Measurements from ENCODE around the gene FGD2. TPM values are rescaled to one million over a fixed set of nuclear protein-coding genes. Genes with fewer than 3 reads are reported as not detected.

FGD2 gene
- total RNA-seq, 2 donors from 2014 or later: not detected

DNA sequence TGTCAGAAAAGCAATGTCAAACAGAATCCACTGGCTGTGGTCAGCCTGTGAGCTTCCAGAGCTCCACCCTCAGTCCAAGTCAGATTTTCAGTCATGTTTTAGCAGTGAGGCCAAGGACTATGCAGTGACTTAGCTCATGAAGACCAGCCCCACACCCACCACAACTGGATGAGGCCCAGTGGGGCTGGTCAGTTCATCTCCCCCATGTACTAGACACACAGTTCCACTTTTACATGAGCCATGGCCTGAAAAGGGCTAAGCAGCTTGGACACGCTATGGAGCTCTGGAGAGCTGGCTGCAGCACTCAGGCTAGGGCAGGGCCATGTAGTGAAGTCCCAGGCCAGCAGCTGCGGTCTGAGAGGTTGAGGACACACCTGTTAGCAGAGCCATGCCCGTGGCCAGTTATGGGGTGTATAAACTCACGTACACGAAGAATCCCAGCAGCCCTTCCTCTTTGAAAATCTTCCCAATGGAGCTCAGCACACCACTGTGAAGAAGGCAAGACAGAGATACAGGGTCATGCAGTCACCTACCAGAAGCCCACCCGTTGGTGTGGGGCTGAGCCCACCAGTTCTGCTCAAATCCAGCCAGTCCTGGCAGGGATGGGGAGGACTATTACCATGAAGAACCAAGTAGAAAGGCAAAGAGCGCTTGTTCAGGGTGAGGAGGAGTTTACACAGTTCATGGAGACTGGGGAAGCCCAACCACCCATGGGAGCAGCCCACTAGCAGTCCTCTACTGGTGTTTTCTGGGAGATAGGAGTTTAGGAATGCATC, 30.0 kb upstream of the FGD2 start:
- H3K4me3 ChIP-seq (ENCODE audit: low read length): no peak overlapping the region
- H3K27me3 ChIP-seq (ENCODE audit: control insufficient read depth, insufficient read depth, low read length, poor library complexity, severe bottlenecking): no peaks in the 10 kb centered on the region
- H3K4me3 Mint-ChIP-seq: no peak overlapping the region
- peaks cover 99% of the 10 kb centered on the region for H3K36me3 ChIP-seq (ENCODE audit: control insufficient read depth, insufficient read depth, low read length)
- no peak overlapping the region for H3K9ac ChIP-seq (ENCODE audit: extremely low read depth, low read length, poor library complexity, severe bottlenecking)
- no peak for DNase-seq
- no peaks in the 10 kb centered on the region for H3K4me1 Mint-ChIP-seq
- no peaks in the 10 kb centered on the region for H3K27me3 Mint-ChIP-seq (ENCODE audit: insufficient read depth)
- no peaks in the 10 kb centered on the region for H3K9me3 ChIP-seq (ENCODE audit: control insufficient read depth, low read length)
- H3K27ac Mint-ChIP-seq: no peak overlapping the region
- H3K36me3 Mint-ChIP-seq (ENCODE audit: low read depth): peaks cover 82% of the 10 kb centered on the region
- WGBS, 2 experiments (ENCODE audit: insufficient coverage in 1 of 2, insufficient read length in 1 of 2): 96 to 100% methylated on average over 6 to 7 of the region's 7 CpGs
- H3K27ac ChIP-seq (ENCODE audit: low read depth, low read length): no peak overlapping the region
- TF ChIP-seq, protein P1, sequence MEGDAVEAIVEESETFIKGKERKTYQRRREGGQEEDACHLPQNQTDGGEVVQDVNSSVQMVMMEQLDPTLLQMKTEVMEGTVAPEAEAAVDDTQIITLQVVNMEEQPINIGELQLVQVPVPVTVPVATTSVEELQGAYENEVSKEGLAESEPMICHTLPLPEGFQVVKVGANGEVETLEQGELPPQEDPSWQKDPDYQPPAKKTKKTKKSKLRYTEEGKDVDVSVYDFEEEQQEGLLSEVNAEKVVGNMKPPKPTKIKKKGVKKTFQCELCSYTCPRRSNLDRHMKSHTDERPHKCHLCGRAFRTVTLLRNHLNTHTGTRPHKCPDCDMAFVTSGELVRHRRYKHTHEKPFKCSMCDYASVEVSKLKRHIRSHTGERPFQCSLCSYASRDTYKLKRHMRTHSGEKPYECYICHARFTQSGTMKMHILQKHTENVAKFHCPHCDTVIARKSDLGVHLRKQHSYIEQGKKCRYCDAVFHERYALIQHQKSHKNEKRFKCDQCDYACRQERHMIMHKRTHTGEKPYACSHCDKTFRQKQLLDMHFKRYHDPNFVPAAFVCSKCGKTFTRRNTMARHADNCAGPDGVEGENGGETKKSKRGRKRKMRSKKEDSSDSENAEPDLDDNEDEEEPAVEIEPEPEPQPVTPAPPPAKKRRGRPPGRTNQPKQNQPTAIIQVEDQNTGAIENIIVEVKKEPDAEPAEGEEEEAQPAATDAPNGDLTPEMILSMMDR (conservative IDR thresholded peaks at IDR 0.05): no peak
- H3K4me1 ChIP-seq (ENCODE audit: control insufficient read depth, insufficient read depth, low read length): no peaks in the 10 kb centered on the region
- no peaks in the 10 kb centered on the region for H3K9me3 Mint-ChIP-seq

GRCh38 chr6:36976007-36976264, 29.5 kb upstream of the FGD2 start:
- H3K4me1 Mint-ChIP-seq: no peaks in the 10 kb centered on the region
- 94% methylated on average over 4 of the region's 4 CpGs; no CpG with 5 or more reads in 1 of the 2 experiments for WGBS, 2 experiments (ENCODE audit: insufficient coverage in 1 of 2, insufficient read length in 1 of 2)
- Histone ChIP-seq H3K4me3 (ENCODE audit: low read length) (no peak overlapping the region), H3K27ac (ENCODE audit: low read depth, low read length) (no peak overlapping the region), H3K9me3 (ENCODE audit: control insufficient read depth, low read length) (no peaks in the 10 kb centered on the region), H3K36me3 (ENCODE audit: control insufficient read depth, insufficient read depth, low read length) (peaks cover 99% of the 10 kb centered on the region), H3K9ac (ENCODE audit: extremely low read depth, low read length, poor library complexity, severe bottlenecking) (no peak overlapping the region), H3K27me3 (ENCODE audit: control insufficient read depth, insufficient read depth, low read length, poor library complexity, severe bottlenecking) (no peaks in the 10 kb centered on the region), H3K4me1 (ENCODE audit: control insufficient read depth, insufficient read depth, low read length) (peaks cover under 1% of the 10 kb centered on the region)
- H3K4me3 Mint-ChIP-seq: no peak overlapping the region
- no peaks in the 10 kb centered on the region for H3K27me3 Mint-ChIP-seq (ENCODE audit: insufficient read depth)
- TF ChIP-seq, protein P1 (conservative IDR thresholded peaks at IDR 0.05): no peak
- no peaks in the 10 kb centered on the region for H3K9me3 Mint-ChIP-seq
- no peak for DNase-seq
- H3K27ac Mint-ChIP-seq: no peak overlapping the region
- H3K36me3 Mint-ChIP-seq (ENCODE audit: low read depth): peaks cover 79% of the 10 kb centered on the region

DNA sequence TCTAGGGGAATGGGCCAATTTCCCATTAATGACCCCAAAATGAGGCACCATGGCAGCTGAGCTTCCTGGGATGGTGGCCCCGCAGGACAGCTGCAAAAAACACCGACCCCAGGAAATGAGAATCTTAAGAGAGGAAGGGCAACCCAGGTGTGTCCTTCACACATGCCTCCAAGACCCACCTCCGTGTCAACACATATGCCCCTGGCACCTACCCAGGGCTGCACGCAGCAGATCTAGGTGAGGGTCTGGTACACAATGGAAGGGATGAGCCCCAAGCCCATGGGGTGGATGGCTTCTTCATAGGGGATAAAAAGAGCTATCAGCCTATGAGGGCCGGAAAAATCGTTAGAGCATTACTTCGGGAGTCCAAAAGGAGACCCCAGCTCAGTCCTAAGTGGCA, 28.9 kb upstream of the FGD2 start:
- Mint-ChIP-seq H3K4me3 (no peak overlapping the region), H3K27me3 (ENCODE audit: insufficient read depth) (no peaks in the 10 kb centered on the region), H3K4me1 (peaks cover 4% of the 10 kb centered on the region), H3K36me3 (ENCODE audit: low read depth) (peaks cover 74% of the 10 kb centered on the region), H3K27ac (no peak overlapping the region), H3K9me3 (no peaks in the 10 kb centered on the region)
- WGBS, 2 experiments (ENCODE audit: insufficient coverage in 1 of 2, insufficient read length in 1 of 2): 96 to 100% methylated on average over 2 to 7 of the region's 7 CpGs
- TF ChIP-seq, protein P1 (conservative IDR thresholded peaks at IDR 0.05): no peak
- Histone ChIP-seq H3K27me3 (ENCODE audit: control insufficient read depth, insufficient read depth, low read length, poor library complexity, severe bottlenecking) (no peaks in the 10 kb centered on the region), H3K27ac (ENCODE audit: low read depth, low read length) (no peak overlapping the region), H3K36me3 (ENCODE audit: control insufficient read depth, insufficient read depth, low read length) (peaks cover 100% of the 10 kb centered on the region), H3K4me1 (ENCODE audit: control insufficient read depth, insufficient read depth, low read length) (peaks cover 3% of the 10 kb centered on the region), H3K4me3 (ENCODE audit: low read length) (no peak overlapping the region), H3K9me3 (ENCODE audit: control insufficient read depth, low read length) (no peaks in the 10 kb centered on the region), H3K9ac (ENCODE audit: extremely low read depth, low read length, poor library complexity, severe bottlenecking) (no peak overlapping the region)
- DNase-seq: no peak

All from endodermal cell (in vitro differentiated cells).